SK-N-SH (cell line): Measurements from ENCODE around the gene MAML3. TPM values are rescaled to one million over a fixed set of nuclear protein-coding genes. Genes with fewer than 3 reads are reported as not detected.

Experiments used
- CTCF ChIA-PET: fragments of 300-600, 350-600 bp; formaldehyde crosslinking; extraction: SDS; loops from one replicate; lab custom pipeline; 2021; lab: Yijun Ruan, JAX
- POLR2A ChIA-PET: fragments of 350-600 bp; sonication (Branson Sonifier 250); formaldehyde crosslinking; extraction: SDS; loops from one replicate; lab custom pipeline; 2020; ENCODE audit warnings: antibody characterized with exemption, inconsistent platforms; lab: Yijun Ruan, JAX
- DNase-seq: peaks from one replicate; pipeline ENCODE4 v3.0.0; 2012
- H2AFZ ChIP-seq: fragments of 200-600 bp; sonication (generic); 2 replicates; pipeline ENCODE4 v1.8.1; 2016; ENCODE audit warnings: antibody characterized with exemption, mild to moderate bottlenecking, low read depth
- H3F3A ChIP-seq: fragments of 200-600 bp; sonication (generic); replicated peaks from 2 replicates; pipeline ENCODE3; 2016; ENCODE audit warnings: antibody characterized with exemption, mild to moderate bottlenecking; ENCODE audit not compliant: insufficient read depth
- H3K27ac ChIP-seq, 2 experiments: fragments of 200-500 bp in 1 of 2; fragments of 200-600 bp in 1 of 2; sonication (Bioruptor generic) in 1 of 2; sonication (generic), shearing (Covaris generic) in 1 of 2; 2 replicates each; pipeline versions ENCODE4 v1.5.1 to v1.6.1; 2014 to 2016; ENCODE audit warnings: low read depth in 2 of 2, inconsistent platforms in 1 of 2, low read length in 1 of 2, mild to moderate bottlenecking in 1 of 2, mixed read lengths in 1 of 2
- H3K27me3 ChIP-seq: fragments of 200-600 bp; sonication (generic), shearing (Covaris generic); 2 replicates; pipeline ENCODE4 v1.6.1; 2016; ENCODE audit warnings: mixed run types; ENCODE audit not compliant: insufficient read depth
- H3K36me3 ChIP-seq, 2 experiments: fragments of 200-500 bp in 1 of 2; fragments of 200-600 bp in 1 of 2; sonication (Bioruptor generic) in 1 of 2; sonication (generic) in 1 of 2; replicated peaks in 1 of 2; 2 replicates each; pipeline versions ENCODE3 to v1.5.1; 2014 to 2016; ENCODE audit warnings: low read length in 1 of 2, mild to moderate bottlenecking in 1 of 2; ENCODE audit not compliant: insufficient read depth in 2 of 2, control insufficient read depth in 1 of 2
- H3K4me1 ChIP-seq, 2 experiments: fragments of 200-500 bp in 1 of 2; fragments of 200-600 bp in 1 of 2; sonication (Bioruptor generic) in 1 of 2; sonication (generic), shearing (Covaris generic) in 1 of 2; 2 replicates each; pipeline versions ENCODE4 v1.5.1 to v1.6.1; 2014 to 2016; ENCODE audit warnings: low read depth in 1 of 2, low read length in 1 of 2, mixed run types in 1 of 2; ENCODE audit not compliant: insufficient read depth in 2 of 2, control insufficient read depth in 1 of 2
- H3K4me2 ChIP-seq: fragments of 200-600 bp; sonication (generic), shearing (Covaris generic); 2 replicates; pipeline ENCODE4 v1.6.1; 2017; ENCODE audit warnings: mixed run types
- H3K4me3 ChIP-seq, 2 experiments: fragments of 200-500 bp in 1 of 2; fragments of 200-600 bp in 1 of 2; sonication (Bioruptor generic) in 1 of 2; sonication (generic), shearing (Covaris generic) in 1 of 2; 2 replicates each; pipeline versions ENCODE4 v1.5.1 to v1.8.1; 2014 to 2016; ENCODE audit warnings: low read depth in 2 of 2, inconsistent platforms in 1 of 2, low read length in 1 of 2, mild to moderate bottlenecking in 1 of 2, mixed read lengths in 1 of 2, moderate library complexity in 1 of 2
- H3K79me2 ChIP-seq: fragments of 200-600 bp; sonication (generic); 2 replicates; pipeline ENCODE4 v1.8.1; 2017; ENCODE audit warnings: mild to moderate bottlenecking; ENCODE audit not compliant: insufficient read depth
- H3K9ac ChIP-seq: fragments of 200-600 bp; sonication (generic); 2 replicates; pipeline ENCODE4 v1.6.1; 2017; ENCODE audit warnings: mixed run types
- H3K9me2 ChIP-seq: fragments of 200-600 bp; sonication (generic); 2 replicates; pipeline ENCODE4 v1.6.1; 2017; ENCODE audit warnings: mixed run types
- H3K9me3 ChIP-seq: fragments of 200-600 bp; sonication (generic); 2 replicates; pipeline ENCODE4 v1.6.1; 2017; ENCODE audit warnings: mixed run types, mild to moderate bottlenecking, moderate library complexity
- H4K20me1 ChIP-seq: fragments of 200-600 bp; sonication (generic); 2 replicates; pipeline ENCODE4 v1.6.1; 2017; ENCODE audit warnings: mild to moderate bottlenecking, mixed run types; ENCODE audit not compliant: insufficient read depth
- CHD2 ChIP-seq: fragments of 150-350 bp; IDR thresholded peaks from 2 replicates; pipeline ENCODE4 v1.6.1; 2018; ENCODE audit warnings: low read length; ENCODE audit not compliant: partially characterized antibody
- EP300 ChIP-seq, 2 experiments: IDR thresholded peaks; 2 replicates each; pipeline versions ENCODE4 v1.4.0 to v1.6.1; 2012; ENCODE audit warnings: borderline replicate concordance in 1 of 2, low read depth in 1 of 2, low read length in 1 of 2
- FOXJ3 ChIP-seq: sonication (generic); formaldehyde crosslinking; IDR thresholded peaks from 2 replicates; pipeline ENCODE4 v1.5.1; 2020; ENCODE audit warnings: mild to moderate bottlenecking, missing genetic modification reagents
- GATA2 ChIP-seq: sonication (generic); formaldehyde crosslinking; IDR thresholded peaks from 2 replicates; pipeline ENCODE4 v1.5.0; 2020; ENCODE audit warnings: mild to moderate bottlenecking, missing genetic modification reagents
- NRF1 ChIP-seq: IDR thresholded peaks from 2 replicates; pipeline ENCODE4 v1.6.1; 2012; ENCODE audit warnings: low read depth, mild to moderate bottlenecking, low read length
- RCOR1 ChIP-seq: fragments of 150-350 bp; IDR thresholded peaks from 2 replicates; pipeline ENCODE4 v1.6.1; 2017; ENCODE audit warnings: antibody characterized with exemption, low read length
- SMC3 ChIP-seq: IDR thresholded peaks from 2 replicates; pipeline ENCODE4 v1.6.1; 2012; ENCODE audit warnings: low read depth, low read length, improper control_type of control experiment
- TAF1 ChIP-seq: IDR thresholded peaks from 2 replicates; pipeline ENCODE4 v1.6.1; 2012; ENCODE audit warnings: low read depth, mild to moderate bottlenecking, low read length, moderate library complexity, borderline replicate concordance
- TEAD4 ChIP-seq: IDR thresholded peaks from 2 replicates; pipeline ENCODE4 v1.4.0; 2012; ENCODE audit warnings: mild to moderate bottlenecking, borderline replicate concordance; ENCODE audit not compliant: insufficient read depth
- WGBS: methylation state at CpG from one replicate; pipeline ENCODE4 v1.1.6; 2017; ENCODE audit warnings: low lambda C conversion rate; 5-methylcytosine and 5-hydroxymethylcytosine counted together
- polyA plus RNA-seq, 3 experiments: library from polyadenylated mRNA; depleted of rRNA; stranded (reverse); fragments of >200 nt; gene quantifications; 2 replicates each; pipeline ENCODE4 v1.2.3, GENCODE V29; 2012
- TF ChIP-seq, protein P1 (sequence below): IDR thresholded peaks from 2 replicates; pipeline ENCODE4 v1.4.0; 2012; ENCODE audit warnings: low read depth, borderline replicate concordance
- TF ChIP-seq, protein P2 (sequence below): fragments of 200-600 bp; sonication (generic); IDR thresholded peaks from 2 replicates; pipeline ENCODE4 v1.6.1; 2017; ENCODE audit warnings: antibody characterized with exemption, mild to moderate bottlenecking, moderate library complexity
- TF ChIP-seq, protein P3 (sequence below): fragments of 150-350 bp; IDR thresholded peaks from 2 replicates; pipeline ENCODE4 v1.6.1; 2017; ENCODE audit warnings: antibody characterized with exemption, low read length, low read depth, borderline replicate concordance
- TF ChIP-seq, protein P4 (sequence below): IDR thresholded peaks from 2 replicates; pipeline ENCODE4 v1.6.1; 2012; ENCODE audit warnings: mild to moderate bottlenecking, low read depth, low read length, moderate library complexity
- TF ChIP-seq, protein P5 (sequence below): IDR thresholded peaks from 2 replicates; pipeline ENCODE4 v1.4.0; 2012; ENCODE audit warnings: low read depth, borderline replicate concordance

MAML3 gene
- polyA plus RNA-seq, 1 of the 3 experiments (the other 2 are of a cell fraction) = 5.3 TPM

DNA sequence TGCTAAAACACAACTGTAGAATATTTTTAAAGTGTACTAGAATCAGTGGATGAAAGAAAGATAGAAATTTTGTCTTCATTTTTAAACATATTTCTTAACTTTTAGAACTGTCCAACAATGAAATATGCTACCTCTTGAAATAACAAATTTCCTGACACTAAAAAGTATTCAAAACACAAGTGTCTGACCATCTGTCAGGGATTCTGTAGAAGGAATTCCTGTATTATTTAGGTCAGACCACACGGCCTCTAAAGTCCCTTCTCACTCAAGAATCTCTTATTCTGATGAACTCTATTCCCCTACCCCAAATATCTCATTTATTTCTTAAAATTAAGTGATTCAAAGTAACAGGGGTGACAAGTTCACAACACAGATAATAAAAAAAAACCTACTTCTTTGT lies 99.1 kb downstream of the MAML3 start:
- peaks cover 3% of the 10 kb centered on the region for H3F3A ChIP-seq
- CTCF ChIA-PET = interaction anchor here (0.7 to 2.0 kb wide), 4 partner anchors 10 to 403 kb away, joined by 3 to 5 read pairs (median 4); no protein-coding TSS in a partner anchor
- TF ChIP-seq GATA2 (no peak), CHD2 (no peak), NRF1 (no peak), FOXJ3 (CRISPR knock-in tag) (no peak), EP300 (IDR thresholded peaks at IDR 0.05; ENCODE audit: borderline replicate concordance in 1 of 2, low read depth in 1 of 2, low read length in 1 of 2) (no peak), TAF1 (no peak), RCOR1 (no peak), SMC3 (no peak), TEAD4 (no peak)
- TF ChIP-seq, protein P1, sequence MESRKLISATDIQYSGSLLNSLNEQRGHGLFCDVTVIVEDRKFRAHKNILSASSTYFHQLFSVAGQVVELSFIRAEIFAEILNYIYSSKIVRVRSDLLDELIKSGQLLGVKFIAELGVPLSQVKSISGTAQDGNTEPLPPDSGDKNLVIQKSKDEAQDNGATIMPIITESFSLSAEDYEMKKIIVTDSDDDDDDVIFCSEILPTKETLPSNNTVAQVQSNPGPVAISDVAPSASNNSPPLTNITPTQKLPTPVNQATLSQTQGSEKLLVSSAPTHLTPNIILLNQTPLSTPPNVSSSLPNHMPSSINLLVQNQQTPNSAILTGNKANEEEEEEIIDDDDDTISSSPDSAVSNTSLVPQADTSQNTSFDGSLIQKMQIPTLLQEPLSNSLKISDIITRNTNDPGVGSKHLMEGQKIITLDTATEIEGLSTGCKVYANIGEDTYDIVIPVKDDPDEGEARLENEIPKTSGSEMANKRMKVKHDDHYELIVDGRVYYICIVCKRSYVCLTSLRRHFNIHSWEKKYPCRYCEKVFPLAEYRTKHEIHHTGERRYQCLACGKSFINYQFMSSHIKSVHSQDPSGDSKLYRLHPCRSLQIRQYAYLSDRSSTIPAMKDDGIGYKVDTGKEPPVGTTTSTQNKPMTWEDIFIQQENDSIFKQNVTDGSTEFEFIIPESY = no peak
- TF ChIP-seq, protein P2, sequence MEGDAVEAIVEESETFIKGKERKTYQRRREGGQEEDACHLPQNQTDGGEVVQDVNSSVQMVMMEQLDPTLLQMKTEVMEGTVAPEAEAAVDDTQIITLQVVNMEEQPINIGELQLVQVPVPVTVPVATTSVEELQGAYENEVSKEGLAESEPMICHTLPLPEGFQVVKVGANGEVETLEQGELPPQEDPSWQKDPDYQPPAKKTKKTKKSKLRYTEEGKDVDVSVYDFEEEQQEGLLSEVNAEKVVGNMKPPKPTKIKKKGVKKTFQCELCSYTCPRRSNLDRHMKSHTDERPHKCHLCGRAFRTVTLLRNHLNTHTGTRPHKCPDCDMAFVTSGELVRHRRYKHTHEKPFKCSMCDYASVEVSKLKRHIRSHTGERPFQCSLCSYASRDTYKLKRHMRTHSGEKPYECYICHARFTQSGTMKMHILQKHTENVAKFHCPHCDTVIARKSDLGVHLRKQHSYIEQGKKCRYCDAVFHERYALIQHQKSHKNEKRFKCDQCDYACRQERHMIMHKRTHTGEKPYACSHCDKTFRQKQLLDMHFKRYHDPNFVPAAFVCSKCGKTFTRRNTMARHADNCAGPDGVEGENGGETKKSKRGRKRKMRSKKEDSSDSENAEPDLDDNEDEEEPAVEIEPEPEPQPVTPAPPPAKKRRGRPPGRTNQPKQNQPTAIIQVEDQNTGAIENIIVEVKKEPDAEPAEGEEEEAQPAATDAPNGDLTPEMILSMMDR = no peak
- TF ChIP-seq, protein P3, sequence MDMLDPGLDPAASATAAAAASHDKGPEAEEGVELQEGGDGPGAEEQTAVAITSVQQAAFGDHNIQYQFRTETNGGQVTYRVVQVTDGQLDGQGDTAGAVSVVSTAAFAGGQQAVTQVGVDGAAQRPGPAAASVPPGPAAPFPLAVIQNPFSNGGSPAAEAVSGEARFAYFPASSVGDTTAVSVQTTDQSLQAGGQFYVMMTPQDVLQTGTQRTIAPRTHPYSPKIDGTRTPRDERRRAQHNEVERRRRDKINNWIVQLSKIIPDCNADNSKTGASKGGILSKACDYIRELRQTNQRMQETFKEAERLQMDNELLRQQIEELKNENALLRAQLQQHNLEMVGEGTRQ = no peak
- TF ChIP-seq, protein P4, sequence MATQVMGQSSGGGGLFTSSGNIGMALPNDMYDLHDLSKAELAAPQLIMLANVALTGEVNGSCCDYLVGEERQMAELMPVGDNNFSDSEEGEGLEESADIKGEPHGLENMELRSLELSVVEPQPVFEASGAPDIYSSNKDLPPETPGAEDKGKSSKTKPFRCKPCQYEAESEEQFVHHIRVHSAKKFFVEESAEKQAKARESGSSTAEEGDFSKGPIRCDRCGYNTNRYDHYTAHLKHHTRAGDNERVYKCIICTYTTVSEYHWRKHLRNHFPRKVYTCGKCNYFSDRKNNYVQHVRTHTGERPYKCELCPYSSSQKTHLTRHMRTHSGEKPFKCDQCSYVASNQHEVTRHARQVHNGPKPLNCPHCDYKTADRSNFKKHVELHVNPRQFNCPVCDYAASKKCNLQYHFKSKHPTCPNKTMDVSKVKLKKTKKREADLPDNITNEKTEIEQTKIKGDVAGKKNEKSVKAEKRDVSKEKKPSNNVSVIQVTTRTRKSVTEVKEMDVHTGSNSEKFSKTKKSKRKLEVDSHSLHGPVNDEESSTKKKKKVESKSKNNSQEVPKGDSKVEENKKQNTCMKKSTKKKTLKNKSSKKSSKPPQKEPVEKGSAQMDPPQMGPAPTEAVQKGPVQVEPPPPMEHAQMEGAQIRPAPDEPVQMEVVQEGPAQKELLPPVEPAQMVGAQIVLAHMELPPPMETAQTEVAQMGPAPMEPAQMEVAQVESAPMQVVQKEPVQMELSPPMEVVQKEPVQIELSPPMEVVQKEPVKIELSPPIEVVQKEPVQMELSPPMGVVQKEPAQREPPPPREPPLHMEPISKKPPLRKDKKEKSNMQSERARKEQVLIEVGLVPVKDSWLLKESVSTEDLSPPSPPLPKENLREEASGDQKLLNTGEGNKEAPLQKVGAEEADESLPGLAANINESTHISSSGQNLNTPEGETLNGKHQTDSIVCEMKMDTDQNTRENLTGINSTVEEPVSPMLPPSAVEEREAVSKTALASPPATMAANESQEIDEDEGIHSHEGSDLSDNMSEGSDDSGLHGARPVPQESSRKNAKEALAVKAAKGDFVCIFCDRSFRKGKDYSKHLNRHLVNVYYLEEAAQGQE = no peak
- TF ChIP-seq, protein P5, sequence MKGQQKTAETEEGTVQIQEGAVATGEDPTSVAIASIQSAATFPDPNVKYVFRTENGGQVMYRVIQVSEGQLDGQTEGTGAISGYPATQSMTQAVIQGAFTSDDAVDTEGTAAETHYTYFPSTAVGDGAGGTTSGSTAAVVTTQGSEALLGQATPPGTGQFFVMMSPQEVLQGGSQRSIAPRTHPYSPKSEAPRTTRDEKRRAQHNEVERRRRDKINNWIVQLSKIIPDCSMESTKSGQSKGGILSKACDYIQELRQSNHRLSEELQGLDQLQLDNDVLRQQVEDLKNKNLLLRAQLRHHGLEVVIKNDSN = no peak

More for the DNA sequence above, 99.1 kb downstream of the MAML3 start:
- no peaks in the 10 kb centered on the region for H3K9me2 ChIP-seq
- H3K9me3 ChIP-seq = no peaks in the 10 kb centered on the region
- no peaks in the 10 kb centered on the region for H4K20me1 ChIP-seq
- H2AFZ ChIP-seq = no peak overlapping the region
- no peak overlapping the region for H3K4me3 ChIP-seq
- H3K4me1 ChIP-seq = peaks cover 7 to 26% of the 10 kb centered on the region in 2 experiments; a peak in 3 of 4 replicates
- POLR2A ChIA-PET = interaction anchor here (1.5 kb wide), 1 partner anchor 96 kb away, joined by 5 read pairs; no protein-coding TSS in a partner anchor
- no peak overlapping the region for H3K9ac ChIP-seq
- WGBS = 80% methylated on average over 1 of the region's 1 CpG
- H3K4me2 ChIP-seq = no peak overlapping the region
- DNase-seq = no peak
- no peaks in the 10 kb centered on the region for H3K36me3 ChIP-seq
- no peaks in the 10 kb centered on the region for H3K27me3 ChIP-seq
- H3K79me2 ChIP-seq = no peaks in the 10 kb centered on the region
- H3K27ac ChIP-seq = no peak overlapping the region; a peak in 1 of 4 replicates
